OCI-LY3 (cell line): ENCODE measurements around the gene SLC22A2.

Experiments used
- H2AFZ ChIP-seq: fragments of 200-600, 300-600 bp; shearing (Covaris generic); 2 replicates; pipeline ENCODE4 v1.6.0; 2014; ENCODE audit warnings: antibody characterized with exemption, low read depth, low read length
- H3K27ac ChIP-seq: fragments of 200-600, 300-600 bp; sonication (generic); 2 replicates; pipeline ENCODE4 v1.5.1; 2014; ENCODE audit warnings: mild to moderate bottlenecking, low read length, moderate library complexity, mixed read lengths
- H3K27me3 ChIP-seq: fragments of 200-600, 300-600 bp; sonication (generic); 2 replicates; pipeline ENCODE4 v1.6.1; 2014; ENCODE audit warnings: low read depth, low read length, mixed read lengths
- H3K36me3 ChIP-seq: fragments of 200-600, 300-600 bp; sonication (generic); replicated peaks from 2 replicates; pipeline ENCODE3; 2014; ENCODE audit warnings: low read depth, low read length, mixed read lengths
- H3K4me1 ChIP-seq: fragments of 300-600, 200-600 bp; sonication (generic); 2 replicates; pipeline ENCODE4 v1.6.1; 2014; ENCODE audit warnings: low read length, mixed read lengths
- H3K4me2 ChIP-seq: fragments of 200-600, 300-600 bp; sonication (generic); 2 replicates; pipeline ENCODE4 v1.6.1; 2014; ENCODE audit warnings: low read length, mixed read lengths
- H3K4me3 ChIP-seq: fragments of 300-600, 200-600 bp; sonication (generic); 2 replicates; pipeline ENCODE4 v1.5.1; 2014; ENCODE audit warnings: antibody characterized with exemption, mild to moderate bottlenecking, low read length, moderate library complexity
- H3K79me2 ChIP-seq: fragments of 300-600, 200-600 bp; shearing (Covaris generic); 2 replicates; pipeline ENCODE4 v1.6.1; 2014; ENCODE audit warnings: mild to moderate bottlenecking, low read length, mixed read lengths
- H3K9ac ChIP-seq: fragments of 300-600, 200-600 bp; shearing (Covaris generic); 2 replicates; pipeline ENCODE4 v1.6.0; 2014; ENCODE audit warnings: mild to moderate bottlenecking, low read length, moderate library complexity
- H3K9me3 ChIP-seq: fragments of 200-600, 300-600 bp; shearing (Covaris generic); 2 replicates; pipeline ENCODE4 v1.6.1; 2014; ENCODE audit warnings: low read length, mixed read lengths; ENCODE audit not compliant: insufficient read depth
- H4K20me1 ChIP-seq: fragments of 200-600, 300-600 bp; sonication (generic); 2 replicates; pipeline ENCODE4 v1.6.1; 2016; ENCODE audit warnings: low read length, mixed read lengths; ENCODE audit not compliant: insufficient read depth
- CTCF ChIP-seq: fragments of 200-600, 300-600 bp; sonication (generic); IDR thresholded peaks from 2 replicates; pipeline ENCODE4 v1.5.1; 2014; ENCODE audit warnings: antibody characterized with exemption, low read length, low read depth
- EZH2phosphoT487 ChIP-seq: fragments of 200-600 bp; shearing (Covaris generic); IDR thresholded peaks from 2 replicates; pipeline ENCODE4 v1.6.1; 2018; ENCODE audit warnings: antibody characterized with exemption, mixed run types, low read depth

Gene SLC22A2

GRCh38 chr6:160277546-160277945 lies 18.9 kb upstream of the SLC22A2 start:
- H3K4me2 ChIP-seq: no peak overlapping the region
- no peak overlapping the region for H3K9ac ChIP-seq
- peaks cover under 1% of the 10 kb centered on the region; the same call in 1 of the 2 replicates for H3K27me3 ChIP-seq
- no peak overlapping the region for H2AFZ ChIP-seq
- no peaks in the 10 kb centered on the region for H3K36me3 ChIP-seq
- no peaks in the 10 kb centered on the region for H4K20me1 ChIP-seq
- H3K4me3 ChIP-seq: no peak overlapping the region
- TF ChIP-seq EZH2phosphoT487 (no peak), CTCF (no peak)
- H3K9me3 ChIP-seq: no peaks in the 10 kb centered on the region
- H3K79me2 ChIP-seq: no peaks in the 10 kb centered on the region
- H3K4me1 ChIP-seq: no peaks in the 10 kb centered on the region
- no peak overlapping the region for H3K27ac ChIP-seq

GRCh38 chr6:160277144-160277543 lies 18.5 kb upstream of the SLC22A2 start:
- Histone ChIP-seq H3K27ac (no peak overlapping the region), H3K4me2 (no peak overlapping the region), H3K27me3 (no peaks in the 10 kb centered on the region), H3K9ac (no peak overlapping the region), H3K4me3 (no peak overlapping the region), H3K79me2 (no peaks in the 10 kb centered on the region), H3K36me3 (no peaks in the 10 kb centered on the region), H3K9me3 (no peaks in the 10 kb centered on the region), H2AFZ (no peak overlapping the region), H3K4me1 (no peaks in the 10 kb centered on the region), H4K20me1 (no peaks in the 10 kb centered on the region)
- TF ChIP-seq EZH2phosphoT487 (no peak), CTCF (no peak)

- Histone ChIP-seq H3K4me1 (no peaks in the 10 kb centered on the region), H2AFZ (no peak overlapping the region), H3K9me3 (no peaks in the 10 kb centered on the region), H4K20me1 (no peaks in the 10 kb centered on the region), H3K79me2 (no peaks in the 10 kb centered on the region), H3K36me3 (no peaks in the 10 kb centered on the region), H3K4me3 (no peak overlapping the region), H3K27ac (no peak overlapping the region), H3K27me3 (no peaks in the 10 kb centered on the region), H3K4me2 (no peak overlapping the region), H3K9ac (no peak overlapping the region)
- TF ChIP-seq CTCF (no peak), EZH2phosphoT487 (no peak)
These were observed 17.5 kb upstream of the SLC22A2 start for GRCh38 chr6:160276126-160276525.

- Histone ChIP-seq H3K27ac (no peak overlapping the region), H3K36me3 (no peaks in the 10 kb centered on the region), H3K4me2 (no peak overlapping the region), H3K27me3 (no peaks in the 10 kb centered on the region), H3K9me3 (no peaks in the 10 kb centered on the region), H2AFZ (no peak overlapping the region), H3K4me3 (no peak overlapping the region), H4K20me1 (no peaks in the 10 kb centered on the region), H3K9ac (no peak overlapping the region), H3K79me2 (no peaks in the 10 kb centered on the region), H3K4me1 (no peaks in the 10 kb centered on the region)
- TF ChIP-seq EZH2phosphoT487: no peak
- no peak for TF ChIP-seq CTCF
These were observed 16.9 kb upstream of the SLC22A2 start for GRCh38 chr6:160275511-160276003.
